ENCODE measurements around the gene LAMA3.

Gene LAMA3

DNA sequence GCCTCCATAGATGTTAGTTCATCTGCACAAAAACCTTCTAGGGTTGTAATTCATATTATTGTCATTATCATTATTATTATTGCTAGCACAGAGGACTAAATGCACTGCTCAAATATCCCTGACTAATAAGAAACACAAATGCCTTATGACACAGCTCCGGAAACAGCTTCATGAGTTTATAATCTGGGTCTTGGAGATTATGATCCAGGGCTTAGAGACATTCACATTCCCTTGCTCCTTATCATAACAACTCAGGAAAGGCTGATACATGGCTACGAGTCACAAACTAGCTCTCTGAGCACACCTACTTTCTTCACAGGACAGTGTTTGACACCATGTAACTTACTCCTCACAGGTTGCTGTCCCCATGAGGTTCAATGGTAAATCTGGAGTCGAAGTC, 223.1 kb downstream of the LAMA3 start:
- peak; percentile 77 for DNase-seq (ENCODE audit: low read depth)

DNA sequence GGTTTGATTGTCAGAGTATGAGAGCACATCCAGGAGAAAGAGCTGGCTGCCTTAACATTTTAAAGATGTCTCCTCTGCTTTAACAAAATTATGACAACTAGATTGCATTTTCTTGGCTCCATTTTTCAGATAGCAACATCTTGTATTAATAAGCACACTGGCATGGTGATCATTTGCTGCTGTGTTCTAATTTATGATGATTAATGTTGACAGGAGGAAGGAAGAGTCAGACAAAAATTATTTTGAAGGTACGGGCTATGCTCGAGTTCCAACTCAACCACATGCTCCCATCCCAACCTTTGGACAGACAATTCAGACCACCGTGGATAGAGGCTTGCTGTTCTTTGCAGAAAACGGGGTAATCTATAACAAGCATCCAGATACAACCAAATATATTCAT, 227.1 kb downstream of the LAMA3 start:
- DNase-seq (ENCODE audit: low read depth), result peak; percentile 66

DNA sequence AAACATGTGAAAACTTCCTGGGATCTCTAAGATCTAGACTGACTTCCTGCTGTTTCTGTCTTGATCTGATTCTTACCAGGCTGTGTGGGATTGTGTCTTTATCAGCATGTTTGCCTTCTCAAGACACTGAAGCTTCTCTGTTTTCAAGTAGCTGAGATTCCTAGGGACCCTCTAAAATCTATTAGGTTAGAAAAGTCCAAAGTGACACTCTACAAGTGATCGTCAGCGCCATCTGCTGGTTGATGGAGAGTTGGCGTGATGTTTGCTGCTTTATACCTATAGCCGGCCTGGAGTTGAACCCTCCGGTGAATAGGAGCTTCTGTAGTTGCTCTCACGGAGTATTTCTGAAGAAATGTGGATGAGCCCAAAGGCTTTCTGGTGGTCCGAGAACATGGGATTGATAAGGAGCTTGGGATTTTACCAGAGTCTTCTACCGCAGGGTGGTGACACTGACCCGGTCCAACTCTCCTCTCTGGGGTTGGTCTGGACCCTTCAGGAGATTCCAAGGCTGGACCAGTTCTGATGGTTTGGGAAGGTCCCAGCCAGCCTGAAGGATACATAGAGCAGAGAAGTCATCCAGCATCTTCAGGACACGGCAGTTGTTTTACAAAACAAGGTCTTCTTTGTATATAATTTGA, 229.3 kb downstream of the LAMA3 start:
- peak; percentile 72 for DNase-seq (ENCODE audit: low read depth)

DNA sequence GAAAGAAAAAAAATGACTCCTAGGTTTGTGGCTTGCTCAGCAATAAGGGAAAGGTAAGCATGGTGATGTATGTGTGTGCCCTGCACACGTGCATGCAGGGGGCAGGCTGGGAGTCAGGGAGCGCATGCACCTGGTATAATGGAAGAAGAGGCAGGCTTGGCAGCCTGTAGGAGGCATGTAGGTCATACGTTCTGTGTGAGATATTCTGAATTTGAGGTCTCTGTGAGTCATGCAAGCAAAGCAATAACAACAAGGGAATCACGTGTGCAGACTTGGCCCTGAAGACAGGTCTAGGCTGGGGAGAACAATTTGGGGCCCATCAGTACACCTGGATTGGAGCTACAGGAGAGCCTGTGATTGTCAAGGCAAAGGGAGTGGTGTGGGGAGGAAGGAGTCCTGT, 230.8 kb downstream of the LAMA3 start:
- DNase-seq (ENCODE audit: low read depth), result peak; percentile 16

DNA sequence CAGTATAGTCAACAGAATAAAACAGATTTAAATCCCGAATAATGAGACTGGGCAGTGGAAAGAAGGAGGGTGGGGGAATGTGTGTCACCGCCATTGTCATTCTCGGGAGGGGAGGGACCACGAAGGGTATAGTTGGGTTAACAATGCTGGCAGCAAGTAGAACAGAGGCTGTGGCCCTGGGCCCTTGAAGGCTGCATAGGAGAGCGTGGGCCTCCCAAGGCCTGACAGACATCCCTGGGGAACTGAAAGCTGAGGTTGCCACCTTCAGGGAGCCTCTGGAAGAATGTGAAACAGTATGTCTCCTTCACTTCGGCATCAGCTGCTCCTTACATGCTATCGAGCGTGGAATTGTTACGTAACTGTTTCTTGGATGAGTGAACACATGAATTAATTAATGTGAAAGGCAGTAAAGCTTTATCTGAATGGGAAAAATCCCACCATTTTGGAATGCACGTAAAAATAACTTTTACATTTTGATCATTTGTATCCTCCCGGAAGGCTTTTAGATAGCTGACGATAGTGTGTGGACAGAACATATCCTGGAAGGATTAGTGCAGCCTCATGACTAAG, 232.5 kb downstream of the LAMA3 start:
- DNase-seq (ENCODE audit: low read depth), result no peak

DNA sequence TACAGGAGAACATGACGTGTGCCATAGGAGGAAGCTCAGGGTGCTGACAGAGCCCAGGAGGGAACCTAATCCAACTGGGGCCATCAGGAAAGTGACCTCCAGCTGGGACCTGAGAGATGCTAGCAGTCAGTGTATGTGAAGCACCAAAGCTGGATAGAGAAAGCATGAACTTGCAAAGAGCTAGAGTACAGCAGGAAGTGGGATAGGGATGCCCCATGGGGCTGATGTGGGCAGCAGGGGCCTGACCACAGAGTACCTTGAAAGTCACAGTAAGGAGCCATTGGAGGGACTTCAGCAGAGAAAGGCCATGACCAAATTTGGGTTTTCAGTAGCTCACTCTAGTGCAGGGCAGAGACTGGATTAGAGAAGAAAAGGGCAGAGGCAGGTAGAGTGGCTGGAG, 233.7 kb downstream of the LAMA3 start:
- DNase-seq (ENCODE audit: low read depth), result no peak

DNA sequence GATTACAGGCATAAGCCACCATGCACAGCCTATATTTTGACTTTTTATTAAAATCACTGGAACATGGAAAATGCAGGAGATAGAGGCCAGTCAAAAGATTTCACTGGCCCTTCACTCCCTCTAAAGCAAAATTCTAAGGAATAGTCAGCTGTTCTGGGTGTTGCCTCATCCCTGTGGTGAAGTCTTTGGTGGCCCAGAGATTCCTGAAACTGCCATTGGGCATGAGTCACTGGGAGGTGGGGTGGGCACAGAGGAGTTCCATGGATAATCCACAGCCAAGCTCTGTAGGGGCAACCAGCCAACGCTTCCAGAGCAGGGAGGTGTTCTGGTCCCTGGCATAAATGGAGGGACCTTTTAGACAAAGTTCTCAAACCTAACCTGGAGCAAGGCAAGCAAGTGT, 235.6 kb downstream of the LAMA3 start:
- DNase-seq (ENCODE audit: low read depth), result peak; percentile 84

DNA sequence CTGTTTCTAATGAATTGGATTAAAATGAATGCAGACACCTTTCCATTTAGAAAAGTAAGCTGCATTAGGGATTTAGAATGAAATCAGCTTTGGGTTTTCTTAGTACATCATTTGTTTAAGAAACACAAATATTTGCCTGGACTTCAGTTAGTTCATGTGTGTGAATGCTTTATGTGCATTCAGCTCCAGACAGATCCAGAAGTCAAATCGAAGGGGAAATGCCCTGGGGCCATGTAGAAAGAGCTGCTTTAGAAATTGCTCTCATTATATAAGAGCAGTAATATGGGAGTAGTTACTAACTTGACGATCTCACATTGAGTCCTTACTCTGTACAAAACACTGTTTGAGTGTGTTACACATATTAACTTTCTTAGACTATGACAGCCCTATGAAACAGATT, 237.3 kb downstream of the LAMA3 start:
- DNase-seq (ENCODE audit: low read depth), result peak; percentile 40

DNA sequence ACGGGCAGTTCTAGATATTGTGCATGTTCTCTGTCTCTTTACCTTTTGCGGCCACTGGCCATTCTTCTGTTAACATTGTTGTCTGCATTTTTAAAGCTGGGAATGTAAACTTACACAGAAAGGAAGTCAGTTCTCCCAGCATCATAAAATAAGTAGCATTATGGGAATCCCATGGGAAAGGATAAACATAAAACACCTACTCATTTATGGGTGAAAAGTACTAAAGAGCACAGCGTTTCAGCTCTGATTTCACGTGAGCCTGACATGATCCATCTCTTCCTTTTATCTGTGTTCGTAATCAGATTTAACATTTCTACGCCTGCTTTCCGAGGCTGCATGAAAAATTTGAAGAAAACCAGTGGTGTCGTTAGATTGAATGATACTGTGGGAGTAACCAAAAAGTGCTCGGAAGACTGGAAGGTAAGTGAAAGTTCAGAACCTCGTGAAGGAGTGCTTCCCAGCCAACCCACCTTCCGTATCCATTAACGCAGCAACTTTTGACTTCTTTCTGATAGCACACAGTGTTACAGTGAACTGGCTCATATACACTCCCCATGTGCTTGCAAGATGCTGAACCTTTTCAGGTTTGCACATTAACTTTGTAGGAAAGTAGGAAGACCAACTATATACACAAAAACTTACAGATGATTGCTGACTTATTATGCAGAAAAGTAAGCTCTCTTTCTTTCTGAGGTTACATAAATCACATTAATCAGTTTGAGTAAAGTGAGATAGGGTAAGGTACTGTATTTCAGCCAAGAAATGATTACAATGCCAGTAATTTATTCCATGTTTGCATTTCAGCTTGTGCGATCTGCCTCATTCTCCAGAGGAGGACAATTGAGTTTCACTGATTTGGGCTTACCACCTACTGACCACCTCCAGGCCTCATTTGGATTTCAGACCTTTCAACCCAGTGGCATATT, 238.8 kb downstream of the LAMA3 start:
- DNase-seq (ENCODE audit: low read depth), result peak; percentile 10

DNA sequence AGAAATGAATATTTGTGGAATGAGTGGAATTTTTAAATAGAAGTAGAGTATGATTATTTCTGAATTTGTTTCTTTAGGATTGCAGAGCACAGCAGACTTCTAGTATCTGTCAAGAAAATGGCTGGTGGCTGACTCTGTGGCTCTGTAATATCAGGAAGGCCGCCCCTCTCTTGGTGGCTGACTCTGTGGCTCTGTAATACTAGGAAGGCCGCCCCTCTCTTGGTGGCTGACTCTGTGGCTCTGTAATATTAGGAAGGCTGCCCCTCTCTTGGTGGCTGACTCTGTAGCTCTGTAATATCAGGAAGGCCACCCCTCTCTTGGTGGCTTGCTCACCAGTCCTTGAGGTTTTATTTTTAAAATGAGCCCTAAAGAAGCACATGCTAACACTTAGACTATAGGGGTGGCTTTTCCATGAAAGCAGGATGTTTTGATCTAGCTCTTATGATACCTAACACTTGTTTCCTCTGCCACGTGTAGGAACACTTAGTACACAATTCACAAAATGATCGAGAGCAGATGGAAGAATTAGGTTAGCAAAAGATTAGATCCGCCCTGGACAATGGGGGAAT, 240.2 kb downstream of the LAMA3 start:
- DNase-seq (ENCODE audit: low read depth), result peak; percentile 18

DNA sequence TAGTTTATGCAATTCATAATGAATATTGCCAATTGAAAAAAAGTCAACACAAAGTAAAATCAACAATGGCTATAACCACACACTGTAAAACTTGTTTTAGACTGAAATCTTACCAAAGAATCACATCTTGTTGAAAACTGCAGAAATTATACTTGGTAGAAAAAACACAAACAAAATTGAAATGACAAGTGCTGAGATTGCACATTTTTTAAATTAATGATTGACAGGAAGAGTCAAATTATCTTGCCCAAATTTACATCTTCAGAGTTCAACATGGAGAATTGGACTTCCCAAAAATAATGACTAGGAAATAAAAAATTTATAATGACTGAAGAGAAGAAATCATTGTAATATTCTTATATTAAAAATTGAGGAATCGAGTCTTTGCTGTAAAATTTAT, 240.7 kb downstream of the LAMA3 start:
- DNase-seq (ENCODE audit: low read depth), result no peak

DNA sequence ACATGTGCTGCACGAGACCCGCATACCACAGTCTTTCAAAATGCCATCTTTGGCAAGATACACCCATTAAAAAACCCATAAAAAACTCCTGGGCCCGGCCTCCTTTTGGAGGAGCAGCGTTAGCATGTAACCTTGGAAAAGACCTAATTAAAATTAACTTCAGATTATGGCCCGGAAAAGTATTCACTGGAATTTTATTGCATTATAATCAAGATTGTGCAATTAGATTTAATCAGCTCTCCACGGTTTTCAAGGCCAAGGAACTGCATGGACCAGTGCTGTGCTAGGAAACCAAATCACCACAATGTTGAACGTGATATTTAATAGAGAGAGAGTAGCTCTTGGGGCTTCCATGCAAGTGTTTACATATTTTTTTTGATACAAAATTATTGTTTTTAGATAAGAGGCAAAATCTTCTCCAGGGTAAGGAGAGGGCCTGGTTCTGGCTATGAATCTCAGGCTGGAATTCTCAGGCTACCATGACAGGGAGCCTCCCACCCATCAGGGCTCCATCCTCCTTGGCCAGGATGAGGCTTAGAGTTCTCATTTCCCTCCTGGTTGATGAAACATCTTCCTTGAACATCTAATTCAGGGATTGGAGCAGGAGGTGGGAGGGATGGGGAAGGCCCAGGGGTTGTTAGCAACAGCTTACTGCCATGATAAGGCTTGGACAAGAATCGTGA, 243.3 kb downstream of the LAMA3 start:
- peak; percentile 92 for DNase-seq (ENCODE audit: low read depth)

DNA sequence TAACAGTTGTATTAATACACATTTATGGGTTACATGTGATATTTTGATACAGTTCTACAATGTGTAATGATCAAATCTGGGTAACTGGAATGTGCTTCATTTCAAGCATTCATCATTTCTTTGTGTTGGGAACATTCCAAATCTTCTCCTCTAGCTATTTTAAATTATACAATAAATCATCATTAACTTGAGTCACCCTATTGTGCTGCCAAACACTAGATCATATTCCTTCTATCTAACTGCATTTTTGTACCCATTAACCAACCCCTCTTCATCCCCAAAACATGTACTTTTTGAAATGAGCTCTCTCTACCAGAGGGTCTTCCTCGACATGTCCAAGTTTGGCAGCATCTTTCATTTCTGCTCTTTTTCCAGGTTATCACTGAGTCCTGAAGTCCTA, 244.2 kb downstream of the LAMA3 start:
- peak; percentile 85 for DNase-seq (ENCODE audit: low read depth)

DNA sequence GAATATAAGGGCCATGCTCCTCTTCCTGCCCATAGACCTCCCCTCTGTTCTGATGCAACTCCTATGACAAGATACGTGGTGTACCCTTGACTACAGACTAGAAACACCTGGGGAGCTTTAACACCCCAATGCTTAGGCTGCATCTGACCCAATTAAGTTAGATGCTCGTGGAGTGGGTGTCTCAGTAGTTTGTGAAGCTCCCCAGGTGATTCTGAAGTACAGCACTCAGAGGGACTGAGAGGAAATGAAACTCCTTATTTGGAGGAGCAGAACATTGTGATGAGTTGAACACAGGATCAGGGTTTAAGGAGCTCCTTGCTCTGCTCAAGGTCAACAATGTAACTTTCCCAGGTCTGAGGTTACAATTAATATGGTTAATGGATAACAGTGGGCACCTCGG, 245.0 kb downstream of the LAMA3 start:
- no peak for DNase-seq (ENCODE audit: low read depth)

DNA sequence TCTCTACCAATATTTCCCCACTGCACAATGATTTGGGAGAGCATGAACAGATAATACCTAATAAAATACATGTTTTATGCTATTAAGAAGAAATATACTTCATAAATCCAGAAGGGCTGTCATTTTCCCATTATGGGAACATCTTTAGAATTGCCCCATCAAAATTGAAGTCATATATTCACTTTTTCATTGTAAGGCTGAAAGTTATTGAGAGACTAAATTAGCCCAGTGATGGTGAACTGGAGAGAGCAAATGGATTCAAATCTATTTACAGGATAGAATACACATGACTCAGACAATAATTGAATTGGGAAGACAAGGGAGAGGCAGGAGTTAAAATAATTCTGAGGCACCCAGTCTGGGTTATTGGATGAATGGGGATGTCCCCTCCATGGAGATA, 245.6 kb downstream of the LAMA3 start:
- DNase-seq (ENCODE audit: low read depth), result no peak

DNA sequence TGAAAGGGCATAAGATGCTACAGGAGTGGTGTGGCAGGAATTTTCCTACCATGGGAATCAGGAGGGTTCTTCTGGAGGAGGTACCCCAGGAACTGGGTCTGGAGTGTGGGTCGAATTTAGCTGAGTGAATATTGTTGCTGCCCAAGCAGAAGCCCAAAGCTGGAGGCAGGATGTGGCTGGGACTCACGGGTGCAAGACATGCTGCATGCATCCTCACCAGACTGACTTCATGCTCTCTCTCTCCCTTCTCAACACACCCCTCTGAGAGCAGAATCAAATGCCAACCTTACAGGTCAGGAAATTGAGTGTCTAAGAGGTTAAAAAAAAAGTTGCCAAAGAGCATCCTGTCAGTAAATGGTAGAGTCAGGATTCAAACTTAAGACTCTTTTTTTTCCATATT, 246.6 kb downstream of the LAMA3 start:
- peak; percentile 27 for DNase-seq (ENCODE audit: low read depth)

DNA sequence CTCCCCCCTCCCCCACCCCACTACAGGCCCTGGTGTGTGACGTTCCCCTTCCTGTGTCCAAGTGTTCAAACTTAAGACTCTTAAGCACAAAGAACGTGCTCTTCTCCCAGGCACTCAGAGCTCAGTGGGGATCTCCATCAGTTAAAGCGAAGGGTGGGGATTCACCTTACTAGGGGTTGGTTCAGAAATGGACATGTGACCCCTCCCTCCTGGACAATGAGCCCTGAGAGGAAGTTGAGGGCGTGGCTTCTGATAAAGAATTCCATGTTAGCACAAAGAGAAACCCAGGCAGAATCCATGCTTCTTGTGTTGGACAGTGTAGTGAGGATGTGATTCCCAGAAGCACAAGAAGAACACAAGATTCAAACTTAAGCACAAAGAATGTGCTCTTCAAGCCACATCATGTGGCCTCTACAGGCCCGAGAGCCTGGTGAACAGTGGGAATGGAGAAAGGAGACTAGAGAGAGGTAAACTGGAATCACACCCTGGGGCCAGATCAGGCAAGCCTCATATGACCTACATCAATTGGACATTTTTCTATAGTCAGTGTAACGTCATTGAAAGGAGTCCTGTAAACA, 247.2 kb downstream of the LAMA3 start:
- peak; percentile 20 for DNase-seq (ENCODE audit: low read depth)

DNA sequence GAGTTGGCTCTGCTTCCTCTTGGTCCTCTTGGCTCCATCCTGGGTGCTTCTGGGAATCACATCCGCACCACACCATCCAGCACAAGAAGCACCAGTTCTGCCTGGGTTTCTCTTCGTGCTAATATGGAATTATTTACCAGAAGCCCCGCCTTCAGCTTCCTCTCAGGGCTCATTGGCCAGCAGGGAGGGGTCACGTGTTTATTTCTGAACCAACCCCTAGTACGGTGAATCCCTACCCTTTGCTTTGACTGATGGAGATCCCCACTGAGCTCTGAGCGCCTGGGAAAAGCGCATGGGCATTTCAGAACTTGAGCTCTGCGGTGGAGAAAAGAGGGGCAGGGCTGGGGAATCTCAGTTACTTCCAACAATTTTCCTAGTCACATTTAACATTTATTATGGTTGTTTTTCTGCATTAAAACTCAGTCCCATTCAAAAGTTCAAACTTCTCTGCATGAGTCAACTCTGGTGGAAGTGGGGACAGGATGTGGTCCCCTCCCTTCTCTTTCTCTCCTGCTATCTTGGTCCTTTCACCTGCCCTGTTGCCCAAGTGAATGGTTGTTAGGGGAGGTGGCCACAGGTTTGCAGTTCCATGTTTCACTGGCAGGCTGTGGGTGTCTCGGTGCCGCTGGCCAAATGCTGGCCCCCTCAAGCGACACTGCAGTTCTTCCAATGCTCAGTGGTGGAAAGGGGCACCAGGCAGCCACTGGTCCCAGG, 248.9 kb downstream of the LAMA3 start:
- DNase-seq (ENCODE audit: low read depth), result no peak

DNA sequence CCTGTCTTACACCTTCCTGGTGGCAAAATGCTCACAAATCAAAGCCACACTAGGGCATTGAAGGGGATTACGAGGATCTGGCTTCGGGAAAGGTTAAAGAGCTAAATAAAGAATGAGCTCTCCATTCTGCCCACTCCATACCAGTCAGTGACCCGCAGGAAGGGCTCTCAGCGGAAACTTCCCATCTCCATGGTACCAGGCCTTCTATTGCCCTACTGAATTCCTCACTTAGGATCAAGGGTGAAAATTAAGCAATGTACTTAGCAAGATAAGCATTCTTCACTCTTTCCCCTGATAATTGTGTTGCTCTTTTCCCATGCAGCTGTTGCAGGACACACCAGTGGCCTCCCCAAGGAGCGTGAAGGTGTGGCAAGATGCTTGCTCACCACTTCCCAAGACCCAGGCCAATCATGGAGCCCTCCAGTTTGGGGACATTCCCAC, 249.7 kb downstream of the LAMA3 start:
- no peak for DNase-seq (ENCODE audit: low read depth)

DNA sequence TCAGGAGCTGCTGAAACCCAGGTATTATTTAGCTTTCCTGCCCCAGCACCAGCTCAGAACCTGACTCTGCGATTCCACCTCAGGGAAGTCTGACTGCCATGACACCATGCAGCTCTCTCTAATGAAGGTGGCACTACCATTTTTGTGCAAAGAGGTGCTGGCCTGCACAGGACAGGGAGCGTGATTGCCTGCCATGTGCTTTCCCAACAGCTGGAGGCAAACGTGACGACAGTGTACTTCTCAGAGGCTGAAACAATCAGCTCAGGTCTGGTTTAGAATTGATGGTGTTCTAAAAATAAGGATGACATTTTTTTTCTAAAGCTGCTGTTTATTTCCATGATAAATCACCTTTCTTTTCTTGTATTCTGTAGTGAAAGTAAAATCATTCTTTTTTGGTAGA, 250.1 kb downstream of the LAMA3 start:
- DNase-seq (ENCODE audit: low read depth), result no peak

DNA sequence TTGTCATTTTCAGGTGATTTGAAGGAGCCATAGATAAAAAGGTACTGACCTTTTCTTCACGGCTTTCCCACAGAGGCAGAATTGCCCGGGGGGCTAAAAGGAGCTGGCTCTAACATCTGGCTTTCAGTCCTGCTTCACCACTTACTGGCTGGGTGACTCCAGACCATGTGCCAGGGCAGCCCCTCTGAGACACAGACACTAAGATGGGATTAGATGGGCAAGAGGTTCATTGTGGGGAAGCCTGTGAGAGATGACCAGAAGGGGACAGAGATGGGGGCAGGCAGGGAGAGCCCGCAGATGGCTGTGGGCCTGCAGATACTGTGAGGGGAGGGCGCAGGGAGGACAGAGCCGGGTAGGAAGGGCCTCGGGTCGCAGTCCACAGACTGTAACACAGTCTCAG, 250.6 kb downstream of the LAMA3 start:
- no peak for DNase-seq (ENCODE audit: low read depth)
